ENCODE measurements around the gene CYSTM1. TPM values are rescaled to one million over a fixed set of nuclear protein-coding genes. Genes with fewer than 3 reads are reported as not detected.

The CYSTM1 gene
- total RNA-seq, 3 donors from 2014 or later (not counting 1 experiment from before 2014, with no cell fraction given): 3.9 to 4.9 (median 4.2) TPM

GRCh38 chr5:140150201-140150600, 24.8 kb upstream of the CYSTM1 start:
- Mint-ChIP-seq H3K4me3 (no peak overlapping the region), H3K27ac (no peak overlapping the region), H3K36me3 (no peaks in the 10 kb centered on the region), H3K4me1 (peaks cover 5 to 19% of the 10 kb centered on the region in 2 donors), H3K9me3 (no peaks in the 10 kb centered on the region), H3K27me3 (ENCODE audit: low read depth in 2 of 2) (peaks cover 24% of the 10 kb centered on the region in 2 donors)
- peaks cover 14% of the 10 kb centered on the region for H3K4me1 ChIP-seq (ENCODE audit: control insufficient read depth, insufficient read depth, low read length)
- TF ChIP-seq CTCF (IDR thresholded peaks at IDR 0.05): no peak
- H3K4me3 ChIP-seq (ENCODE audit: low read length): no peak overlapping the region
- H3K9me3 ChIP-seq (ENCODE audit: control insufficient read depth, insufficient read depth, low read length): no peaks in the 10 kb centered on the region
- intact Hi-C loops (cut with micrococcal nuclease): no loop called here
- H3K27me3 ChIP-seq (ENCODE audit: control insufficient read depth, insufficient read depth, low read length): peaks cover 12% of the 10 kb centered on the region
- no peaks in the 10 kb centered on the region for H3K36me3 ChIP-seq (ENCODE audit: control insufficient read depth, insufficient read depth, low read length)
- no peak for DNase-seq
- 91% methylated on average over 2 of the region's 2 CpGs for whole genome bisulfite sequencing (ENCODE audit: insufficient coverage)
- no peak overlapping the region for H3K27ac ChIP-seq (ENCODE audit: low read length)
- no peak for ATAC-seq

GRCh38 chr5:140151144-140152021, 23.6 kb upstream of the CYSTM1 start:
- no peak overlapping the region for H3K4me3 Mint-ChIP-seq
- TF ChIP-seq CTCF (IDR thresholded peaks at IDR 0.05): no peak
- H3K27ac Mint-ChIP-seq: peak overlapping the region in 1 of 2 donors; percentile 30
- H3K9me3 ChIP-seq (ENCODE audit: control insufficient read depth, insufficient read depth, low read length): no peaks in the 10 kb centered on the region
- peaks cover 5% of the 10 kb centered on the region for H3K27me3 ChIP-seq (ENCODE audit: control insufficient read depth, insufficient read depth, low read length)
- H3K9me3 Mint-ChIP-seq: no peaks in the 10 kb centered on the region
- peaks cover 16 to 18% of the 10 kb centered on the region in 2 donors for H3K27me3 Mint-ChIP-seq (ENCODE audit: low read depth in 2 of 2)
- H3K36me3 Mint-ChIP-seq: no peaks in the 10 kb centered on the region
- no peak overlapping the region for H3K4me3 ChIP-seq (ENCODE audit: low read length)
- WGBS (ENCODE audit: insufficient coverage): 93% methylated on average over 6 of the region's 7 CpGs
- intact Hi-C loops (cut with micrococcal nuclease): no loop called here
- H3K27ac ChIP-seq (ENCODE audit: low read length): no peak overlapping the region
- H3K4me1 ChIP-seq (ENCODE audit: control insufficient read depth, insufficient read depth, low read length): peaks cover 5% of the 10 kb centered on the region
- ATAC-seq (no peak), DNase-seq (no peak)
- H3K36me3 ChIP-seq (ENCODE audit: control insufficient read depth, insufficient read depth, low read length): no peaks in the 10 kb centered on the region
- H3K4me1 Mint-ChIP-seq: peaks cover 0 to 9% of the 10 kb centered on the region in 2 donors

GRCh38 chr5:140152022-140152999, 22.7 kb upstream of the CYSTM1 start:
- H3K4me1 Mint-ChIP-seq: peaks cover 0 to 11% of the 10 kb centered on the region in 2 donors
- TF ChIP-seq CTCF (IDR thresholded peaks at IDR 0.05): no peak
- Histone ChIP-seq H3K36me3 (ENCODE audit: control insufficient read depth, insufficient read depth, low read length) (no peaks in the 10 kb centered on the region), H3K4me3 (ENCODE audit: low read length) (no peak overlapping the region), H3K9me3 (ENCODE audit: control insufficient read depth, insufficient read depth, low read length) (no peaks in the 10 kb centered on the region), H3K27ac (ENCODE audit: low read length) (no peak overlapping the region), H3K27me3 (ENCODE audit: control insufficient read depth, insufficient read depth, low read length) (peaks cover 3% of the 10 kb centered on the region), H3K4me1 (ENCODE audit: control insufficient read depth, insufficient read depth, low read length) (peaks cover 10% of the 10 kb centered on the region)
- H3K9me3 Mint-ChIP-seq: no peaks in the 10 kb centered on the region
- no peaks in the 10 kb centered on the region for H3K36me3 Mint-ChIP-seq
- H3K27me3 Mint-ChIP-seq (ENCODE audit: low read depth in 2 of 2): peaks cover 11 to 12% of the 10 kb centered on the region in 2 donors
- intact Hi-C loops (cut with micrococcal nuclease): no loop called here
- WGBS (ENCODE audit: insufficient coverage): 82% methylated on average over 22 of the region's 23 CpGs
- H3K27ac Mint-ChIP-seq: peak overlapping the region in 1 of 2 donors; percentile 30
- DNase-seq (no peak), ATAC-seq (no peak)
- no peak overlapping the region for H3K4me3 Mint-ChIP-seq
